GM21423 (cell line): ENCODE data around the gene COL4A2.

Source experiments
- ATAC-seq: cut with Tn5 transposase; IDR thresholded peaks from one replicate; pipeline ENCODE4 v1.9.1; 2021; ENCODE audit warnings: mild to moderate bottlenecking, moderate library complexity; ENCODE audit not compliant: unreplicated experiment

COL4A2 gene

DNA sequence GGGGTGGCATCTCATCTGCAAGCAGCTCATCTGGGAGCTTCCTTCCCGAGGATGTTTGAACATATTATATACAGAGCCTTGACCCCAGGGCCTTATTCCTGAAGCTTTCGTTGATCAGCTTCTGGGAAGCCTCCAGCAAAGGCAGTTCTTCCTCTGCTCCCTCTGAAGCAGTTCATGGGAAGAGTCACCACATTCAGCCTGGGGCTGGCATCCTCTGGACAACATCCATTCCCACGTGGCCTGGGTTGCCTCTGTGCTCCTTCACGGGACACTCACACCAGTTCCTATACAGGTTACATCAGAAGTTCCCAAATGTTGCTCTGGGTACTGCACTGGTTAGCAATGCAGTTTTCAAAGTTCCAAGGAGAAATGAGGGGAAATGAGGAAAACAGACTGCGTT, 29.6 kb downstream of the COL4A2 start:
- ATAC-seq = no peak

DNA sequence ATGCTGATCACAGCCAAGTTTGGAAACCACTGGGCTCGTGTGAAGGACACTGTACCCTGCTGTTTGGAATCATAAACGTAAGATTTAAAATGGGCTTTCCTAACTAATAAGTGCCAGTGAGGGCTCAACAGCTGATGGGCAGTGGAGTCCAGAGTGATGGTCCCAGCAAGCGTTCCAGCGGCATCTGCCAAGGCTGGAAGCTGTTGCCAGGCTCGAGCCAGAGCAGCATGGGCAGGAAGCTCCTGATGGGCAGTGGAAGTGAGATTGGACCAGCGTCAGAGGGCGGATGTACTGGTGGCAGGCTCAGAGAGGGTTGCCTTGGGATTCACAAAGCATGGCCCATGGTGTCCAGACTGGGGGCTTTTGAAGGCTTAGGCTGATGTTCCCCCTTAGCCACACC, 30.2 kb downstream of the COL4A2 start:
- ATAC-seq = no peak

DNA sequence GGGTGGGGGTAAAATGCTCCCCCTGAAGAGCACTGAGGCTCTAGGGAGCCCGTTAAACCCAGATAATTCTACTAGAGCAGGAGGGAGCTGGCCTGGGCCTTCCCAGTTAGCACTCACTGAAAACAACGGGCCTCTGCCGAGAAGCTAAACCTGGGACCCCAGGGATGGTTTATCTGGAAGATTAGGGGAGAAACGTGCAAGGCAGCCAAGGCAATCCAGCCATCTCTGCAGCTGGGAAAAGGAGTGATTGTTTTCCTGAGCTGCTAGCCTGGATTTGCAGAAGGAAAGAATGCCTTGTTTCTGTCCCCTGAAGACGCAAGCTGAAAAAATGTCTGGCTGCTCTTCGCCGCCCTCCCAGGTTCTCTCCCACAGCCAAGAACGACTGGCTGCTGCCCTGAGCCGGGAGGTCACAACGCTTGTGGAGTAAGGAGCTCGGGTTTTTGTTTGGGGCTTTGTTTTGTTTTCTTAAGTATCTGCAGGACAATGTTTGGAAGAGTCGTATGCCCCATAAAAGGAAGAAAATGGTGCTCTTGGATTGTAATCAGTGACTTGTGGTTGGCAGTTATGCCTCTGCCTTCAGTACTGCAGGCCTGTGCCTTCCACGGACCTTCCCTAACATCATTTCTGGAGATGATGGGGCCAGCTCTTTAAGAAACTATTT, 31.5 kb downstream of the COL4A2 start:
- no peak for ATAC-seq

DNA sequence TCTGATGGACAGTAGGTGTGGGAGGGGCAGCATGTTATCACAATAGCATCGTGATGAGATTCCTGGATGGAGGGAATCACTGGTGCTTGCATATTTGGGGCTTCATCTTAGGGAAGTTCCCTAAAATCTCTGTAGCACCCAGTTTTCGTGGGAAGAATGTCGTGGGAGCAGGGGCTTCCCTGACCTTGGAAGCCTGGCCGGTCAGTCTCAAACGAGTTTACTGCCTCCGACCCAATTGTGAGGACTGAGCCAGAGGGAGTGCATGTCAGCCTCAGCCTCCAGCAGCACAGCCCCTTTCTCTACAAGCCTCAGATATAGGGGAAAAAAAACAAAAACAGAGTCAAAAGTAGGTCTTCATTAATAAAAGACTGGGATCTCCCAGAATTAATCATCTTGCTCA, 32.2 kb downstream of the COL4A2 start:
- no peak for ATAC-seq

DNA sequence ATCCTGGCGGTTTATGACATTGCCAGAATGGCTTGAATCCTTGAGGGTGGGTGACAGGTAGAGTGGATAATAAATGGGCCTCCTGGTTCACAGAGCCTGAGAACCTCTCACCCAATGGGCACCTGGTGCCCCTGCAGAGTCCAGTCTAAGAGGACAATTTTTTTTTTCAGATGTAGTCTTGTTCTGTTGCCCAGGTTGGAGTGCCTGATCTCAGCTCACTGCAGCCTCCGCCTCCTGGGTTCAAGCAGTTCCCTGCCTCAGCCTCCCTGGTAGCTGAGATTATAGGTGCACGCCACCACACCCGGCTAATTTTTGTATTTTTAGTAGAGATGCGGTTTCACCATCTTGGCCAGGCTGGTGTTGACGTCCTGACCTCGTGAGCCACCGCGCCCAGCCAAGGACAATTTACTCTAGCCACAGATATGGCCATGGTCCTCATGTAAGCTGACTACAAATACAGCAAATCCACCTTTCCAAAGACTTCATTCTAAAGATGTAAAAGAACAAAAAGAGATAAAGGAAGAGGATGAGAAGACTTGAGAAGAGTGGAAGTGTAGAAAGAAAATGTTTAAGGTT, 33.0 kb downstream of the COL4A2 start:
- no peak for ATAC-seq

DNA sequence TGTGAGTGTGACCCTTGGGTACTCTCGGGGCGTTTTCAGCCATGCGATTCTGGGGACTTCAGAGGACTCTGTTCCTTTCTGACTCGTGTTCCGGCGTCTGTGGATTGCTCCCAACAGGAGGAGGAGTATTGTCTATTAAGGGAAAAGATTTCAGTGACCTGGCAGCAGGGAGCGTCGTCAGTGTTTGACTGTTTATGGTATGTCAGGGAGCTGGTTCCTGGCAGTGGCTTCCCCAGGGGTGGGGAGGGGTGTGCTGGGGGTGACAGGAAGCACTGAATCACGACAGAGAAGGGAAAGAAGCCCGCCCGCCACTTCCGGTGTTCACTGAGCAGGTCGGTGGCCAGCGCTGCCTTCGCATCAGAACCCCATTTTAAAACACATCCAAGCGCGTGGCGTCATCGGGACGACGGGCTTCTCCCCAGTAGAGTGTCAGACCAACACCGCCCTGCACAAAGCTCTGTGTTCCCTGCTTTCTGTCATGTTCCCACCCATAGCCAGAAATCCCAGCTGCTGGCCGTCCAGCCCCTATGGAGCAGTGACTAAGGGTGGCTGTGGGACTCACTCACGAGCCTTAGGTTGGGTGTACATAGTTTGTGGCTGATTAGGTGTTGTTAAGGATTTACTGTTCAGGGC, 33.8 kb downstream of the COL4A2 start:
- ATAC-seq = peak; percentile 65

DNA sequence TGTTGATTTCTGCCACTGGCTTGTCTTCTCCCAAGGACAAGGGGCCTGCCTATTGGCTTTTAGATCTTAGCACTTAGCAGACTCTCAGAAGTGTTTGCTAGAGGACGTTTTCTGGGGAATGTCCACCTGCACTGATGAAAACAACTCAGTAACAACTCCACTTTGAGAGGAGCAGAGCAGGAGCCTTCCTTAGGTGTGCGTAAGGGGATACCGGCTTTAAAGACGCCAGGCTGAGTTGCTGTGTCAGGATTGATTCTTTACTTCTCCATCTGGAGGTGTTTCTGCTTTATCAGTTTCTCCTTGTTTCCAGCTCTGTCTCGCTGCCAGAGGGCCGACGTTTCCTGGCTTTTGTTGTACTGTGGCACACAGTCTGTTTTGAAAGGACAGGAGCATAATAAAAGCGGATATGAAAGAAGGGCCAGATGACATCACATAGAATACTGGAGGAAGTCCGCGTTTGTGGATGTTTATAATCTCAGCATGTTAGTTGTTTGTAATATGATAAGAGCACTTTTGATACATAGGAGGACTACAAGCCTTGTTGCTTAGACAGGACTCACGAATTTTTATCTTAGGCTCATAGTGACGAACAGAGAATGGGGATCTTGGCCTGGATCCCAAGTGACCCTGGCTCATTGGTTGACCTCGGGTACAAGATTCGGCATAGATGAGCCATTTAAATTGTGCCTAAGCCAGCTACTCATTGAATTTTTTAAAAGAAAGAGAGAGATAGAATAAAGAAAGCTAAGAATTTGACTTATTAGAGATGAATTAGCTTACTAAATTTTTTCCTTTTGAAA, 34.6 kb downstream of the COL4A2 start:
- peak; percentile 49 for ATAC-seq

DNA sequence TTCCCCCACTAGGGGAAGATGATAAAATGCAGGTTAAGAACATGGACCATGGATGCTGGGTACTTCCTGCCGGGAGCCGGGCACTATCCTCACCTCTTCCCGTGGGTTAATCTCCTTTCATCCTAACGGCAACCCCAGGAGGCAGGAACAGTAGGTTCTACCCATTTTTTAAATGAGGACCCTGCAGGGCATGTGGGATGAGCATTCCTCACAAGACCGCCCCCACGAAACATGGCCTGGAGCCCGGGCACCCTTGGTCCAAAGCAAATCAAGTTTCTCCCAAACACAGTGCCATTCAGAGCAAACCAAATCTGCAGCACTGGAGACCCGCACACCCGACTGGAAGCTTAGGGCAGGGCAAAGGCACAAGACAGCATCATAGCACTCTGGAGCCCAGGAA, 35.4 kb downstream of the COL4A2 start:
- no peak for ATAC-seq

DNA sequence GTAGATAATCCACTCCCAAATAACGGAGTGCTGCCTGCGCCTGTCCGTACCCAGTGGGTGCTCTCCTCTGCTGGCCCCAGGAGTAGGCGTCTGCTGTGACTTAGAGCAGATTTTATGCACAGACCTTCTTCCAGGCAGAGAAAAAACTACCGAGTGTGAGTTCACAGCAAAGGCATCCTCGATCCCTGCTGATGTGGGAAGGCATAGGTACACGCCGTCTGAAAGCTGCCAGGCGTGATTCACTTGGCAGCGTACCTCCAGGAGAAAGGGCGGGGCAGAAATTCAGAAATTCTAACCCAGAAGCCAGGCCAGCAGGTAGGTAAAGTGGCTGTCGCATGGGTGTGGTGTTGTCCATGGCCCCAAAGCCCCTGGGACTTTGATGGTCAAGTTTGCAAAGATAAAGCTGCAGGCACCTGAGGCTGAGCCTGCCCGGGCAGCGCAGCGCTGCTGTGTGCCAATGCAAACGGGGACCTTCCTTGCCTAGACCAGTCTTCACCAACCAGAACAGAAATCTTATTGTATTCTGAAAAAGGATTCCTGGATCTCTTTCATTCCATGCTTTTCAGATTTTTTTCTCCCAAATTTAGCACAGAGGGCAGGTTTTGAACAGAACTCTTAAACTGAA, 36.3 kb downstream of the COL4A2 start:
- no peak for ATAC-seq

DNA sequence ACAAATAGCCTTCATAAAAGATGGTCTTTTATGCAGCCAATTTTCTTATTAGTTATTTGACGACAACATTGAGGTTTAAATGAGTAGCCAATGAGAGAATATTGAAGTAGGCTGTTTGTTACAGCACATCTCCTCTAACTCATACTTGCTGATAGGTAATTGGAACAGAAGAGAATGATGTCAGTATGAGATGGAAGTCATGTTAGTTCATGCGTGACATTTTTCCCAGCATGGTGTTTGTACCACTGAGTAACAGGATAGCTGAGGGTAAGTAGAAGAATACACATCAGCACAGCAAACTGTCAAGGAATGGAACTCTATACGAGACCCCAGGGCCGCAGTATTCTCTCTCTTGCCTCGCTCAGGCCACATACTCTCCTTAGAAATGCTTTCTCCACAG, 37.2 kb downstream of the COL4A2 start:
- ATAC-seq = no peak

DNA sequence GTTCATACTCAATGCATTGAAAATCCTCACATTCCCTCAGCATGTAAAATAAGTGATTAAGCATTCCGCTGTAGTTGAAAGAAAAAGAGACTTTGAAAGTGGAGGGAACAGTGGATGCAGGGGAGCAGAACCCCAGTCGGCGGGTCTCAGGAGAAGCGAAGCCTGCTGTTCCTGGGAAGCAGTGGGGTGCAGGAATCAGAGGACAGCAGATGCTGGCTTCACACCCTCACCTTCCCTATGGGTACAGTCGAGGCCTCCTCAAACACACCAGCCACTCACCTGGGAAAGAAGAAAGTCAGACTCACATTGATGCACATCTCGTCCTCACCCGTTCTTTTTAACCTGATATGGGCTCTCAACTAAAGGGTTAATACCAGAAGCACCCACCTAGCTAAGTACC, 38.2 kb downstream of the COL4A2 start:
- ATAC-seq = no peak

DNA sequence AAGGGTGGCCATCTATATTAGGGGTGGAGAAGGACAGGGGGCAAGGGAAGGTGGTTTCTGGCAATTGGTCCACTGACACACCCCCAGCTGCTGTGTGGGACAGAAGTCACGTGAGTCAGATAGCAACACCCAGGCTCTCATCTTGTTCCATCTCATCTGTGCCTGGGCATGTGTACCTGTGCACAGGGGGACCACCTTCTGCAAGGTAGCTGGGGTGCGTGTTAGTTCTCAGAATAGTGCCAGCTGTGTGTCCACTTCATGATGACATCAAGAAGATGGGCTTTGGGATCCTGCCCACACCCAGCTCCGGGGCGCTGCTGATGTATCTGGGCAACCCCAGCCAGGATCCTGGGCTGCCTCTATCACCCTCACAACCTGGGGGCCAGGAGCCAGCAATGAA, 38.6 kb downstream of the COL4A2 start:
- no peak for ATAC-seq

DNA sequence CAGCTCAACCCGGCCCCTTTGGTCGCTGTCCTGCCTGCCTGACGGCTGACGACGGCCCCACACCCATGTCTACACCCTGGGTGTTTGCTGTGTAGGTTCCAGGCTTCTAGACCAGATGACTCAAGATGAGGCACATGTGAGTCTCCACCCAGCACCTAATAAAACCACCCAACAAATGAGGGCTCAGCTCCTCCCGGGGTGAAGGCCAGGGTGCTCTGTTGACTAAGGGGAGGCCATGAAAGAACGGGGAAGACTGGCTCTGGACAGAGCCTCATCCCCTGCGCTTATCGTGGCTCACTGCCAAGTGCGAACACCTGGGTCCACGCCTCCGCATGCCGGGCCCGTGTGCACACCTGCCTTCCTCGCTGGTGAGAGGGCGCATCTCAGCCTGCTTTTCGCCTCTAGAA, 39.6 kb downstream of the COL4A2 start:
- ATAC-seq = no peak

DNA sequence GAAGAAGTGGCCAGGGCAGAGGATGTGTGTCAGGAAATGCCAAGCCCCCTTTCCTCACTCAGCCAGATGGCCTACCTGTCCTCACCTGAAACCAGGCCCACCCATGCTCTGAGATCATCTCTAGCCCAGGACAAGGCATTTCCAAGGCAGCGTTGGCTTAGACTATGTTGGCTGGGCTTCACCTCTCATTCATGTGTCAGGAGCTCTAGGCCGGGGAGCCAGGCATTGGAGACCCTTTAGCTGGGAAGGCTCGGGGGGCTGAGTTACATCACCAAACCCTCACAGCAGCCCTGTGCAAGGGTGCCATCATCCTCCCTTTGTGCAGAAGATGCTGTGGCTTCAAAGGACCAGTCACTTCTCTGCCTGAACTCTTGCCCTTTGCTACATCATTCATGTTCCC, 40.0 kb downstream of the COL4A2 start:
- ATAC-seq = no peak

DNA sequence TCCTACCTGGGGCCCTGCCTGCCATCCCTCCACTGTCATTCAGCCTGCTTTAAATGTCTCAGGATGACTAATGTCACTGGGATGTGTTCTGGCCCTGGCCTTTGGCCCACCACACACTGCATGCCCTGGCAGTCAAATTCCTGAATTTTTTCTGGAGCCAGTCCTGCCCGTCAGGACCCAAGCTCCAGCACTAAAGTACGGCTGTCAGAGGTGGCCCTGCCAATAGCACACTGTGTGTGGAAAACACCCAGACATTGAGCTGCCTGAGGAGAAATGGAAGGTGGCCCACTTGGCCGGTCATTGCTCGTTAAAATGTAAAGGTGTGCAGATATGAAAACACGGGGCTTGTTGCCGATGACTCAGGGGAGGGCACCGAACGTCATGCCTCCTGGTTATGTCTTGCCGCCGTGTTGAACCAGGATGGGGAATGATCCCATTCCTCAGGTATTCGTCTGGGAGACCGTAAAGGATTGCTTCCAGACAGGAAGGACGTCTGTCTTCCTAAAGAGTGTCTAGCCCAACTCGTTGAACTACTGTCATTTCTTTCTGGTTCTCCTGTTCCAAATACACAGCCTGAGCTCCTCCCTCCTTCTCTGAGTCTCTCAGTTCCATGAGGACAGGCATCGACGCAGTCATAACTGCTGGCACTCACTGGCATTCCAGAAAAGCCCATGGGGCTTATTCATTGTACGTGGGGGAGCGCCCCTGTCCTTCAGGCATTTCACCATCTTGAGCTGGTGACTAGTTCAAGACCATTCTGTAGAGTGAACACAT, 40.6 kb downstream of the COL4A2 start:
- ATAC-seq = no peak

DNA sequence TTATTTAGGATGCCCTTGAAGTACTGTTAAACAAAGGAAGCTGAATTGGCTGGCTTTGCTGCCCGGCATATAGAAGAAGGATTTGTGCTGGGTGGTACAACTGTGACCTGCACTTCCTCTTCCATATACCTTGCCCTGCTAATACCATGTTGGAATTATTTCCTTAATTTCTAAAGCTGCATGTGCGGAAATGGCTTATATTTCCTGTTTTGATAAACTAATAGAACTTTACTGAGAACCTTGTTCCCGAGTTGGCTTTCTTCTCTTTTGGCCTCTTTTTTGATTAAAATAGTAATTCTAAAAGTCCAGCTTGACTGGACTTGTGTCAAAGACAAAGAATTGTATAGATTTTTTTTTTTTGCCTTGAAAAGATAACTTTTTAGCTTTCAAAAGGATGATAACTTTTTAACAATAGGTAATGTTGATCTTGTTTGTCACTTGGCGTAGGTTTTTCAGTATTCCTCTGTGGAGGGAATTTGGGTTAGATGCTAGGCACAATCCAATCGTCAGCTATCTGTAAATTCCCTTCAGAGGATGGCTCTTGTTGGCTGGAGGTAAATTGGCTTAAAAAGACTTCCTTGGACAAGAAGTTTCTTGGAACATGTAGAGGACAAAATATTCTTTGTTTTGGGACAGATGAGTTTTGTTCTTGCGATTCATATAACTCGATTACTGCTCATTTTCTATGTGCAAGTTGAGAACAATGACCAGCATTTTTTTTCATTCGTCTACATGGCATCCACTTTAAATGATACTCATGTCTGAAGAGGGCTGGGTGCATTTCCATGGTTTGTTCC, 41.4 kb downstream of the COL4A2 start:
- no peak for ATAC-seq

DNA sequence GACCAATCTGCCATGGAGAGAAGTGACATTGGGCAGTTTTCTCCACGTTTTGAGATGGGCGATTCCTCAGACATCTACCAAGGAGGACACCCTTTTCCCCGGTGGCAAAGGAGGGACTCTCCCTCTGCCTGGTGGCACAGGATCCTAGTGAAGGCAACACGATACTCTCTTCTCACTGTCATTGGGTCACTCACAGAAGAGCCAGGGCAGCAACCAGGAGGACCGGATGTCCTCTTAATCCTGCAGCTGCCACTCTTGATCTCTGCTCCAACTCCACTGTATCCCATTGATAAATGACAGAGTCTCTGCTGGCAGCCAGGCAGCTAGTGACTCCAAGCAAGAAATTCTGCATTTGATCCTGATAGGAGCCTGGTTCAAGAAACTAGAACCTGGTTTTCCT, 42.2 kb downstream of the COL4A2 start:
- ATAC-seq = no peak

DNA sequence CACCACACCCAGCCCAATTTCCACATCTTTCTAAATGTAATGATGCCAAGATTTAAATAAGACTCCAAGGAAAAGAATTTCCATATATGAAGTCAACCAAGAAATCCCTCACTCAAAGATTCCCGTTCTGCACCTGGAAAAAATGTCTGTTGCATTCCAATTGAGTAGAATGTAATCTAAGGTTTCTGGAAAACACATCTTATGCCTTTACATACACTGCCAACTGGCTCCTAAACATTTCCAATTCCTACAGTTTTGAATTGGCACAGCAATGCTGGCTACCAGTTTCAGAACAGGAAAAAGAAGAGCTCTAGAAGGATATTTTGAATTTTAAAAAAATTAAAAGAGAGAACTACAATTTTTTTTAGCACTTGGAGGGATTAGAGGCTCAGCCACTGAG, 43.0 kb downstream of the COL4A2 start:
- ATAC-seq = no peak

DNA sequence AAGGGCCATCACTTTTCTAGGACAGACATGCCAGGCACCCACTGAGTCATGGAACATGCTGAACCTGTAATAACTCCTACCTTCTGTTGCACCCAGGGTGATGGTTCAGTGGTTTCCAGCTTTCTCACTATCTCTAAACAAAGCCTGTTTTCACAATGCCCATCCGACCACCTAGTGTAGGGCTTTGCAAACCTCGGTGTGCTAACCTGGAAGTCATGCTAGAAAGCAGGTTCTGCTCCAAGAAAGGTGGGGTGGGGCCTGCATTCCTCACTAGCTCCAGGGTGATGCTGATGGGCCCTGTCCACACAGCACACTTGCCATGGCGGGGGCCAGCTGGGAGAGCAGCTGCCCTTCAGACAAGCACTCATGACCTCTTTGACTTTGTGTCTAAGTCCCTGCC, 43.4 kb downstream of the COL4A2 start:
- no peak for ATAC-seq
